Activated T-cell treated with anti-CD3 and anti-CD28 coated beads, Interleukin-2, amount 50 U/mL, for 72 hours (primary cell): ENCODE data around the gene MSLN. TPM values are rescaled to one million over a fixed set of nuclear protein-coding genes. Genes with fewer than 3 reads are reported as not detected.

Experiments used
- ATAC-seq, 2 donors: fragments of 150-1000 bp; cut with Tn5 transposase; replicated peaks in 1 of 2; 2 replicates each; pipeline ENCODE4 v1.10.0; 2021; ENCODE audit warnings: moderate library complexity in 2 of 2, mild to moderate bottlenecking in 1 of 2
- DNase-seq, 2 donors: peaks; one replicate each; pipeline ENCODE4 v3.0.0; 2021 to 2022; ENCODE audit warnings: mixed read lengths in 1 of 2
- H3K27ac Mint-ChIP-seq: one replicate; pipeline ENCODE4 v1.8.0; 2022; ENCODE audit warnings: mild to moderate bottlenecking, moderate library complexity, mixed read lengths
- H3K27me3 Mint-ChIP-seq: one replicate; pipeline ENCODE4 v1.8.0; 2022; ENCODE audit warnings: low read depth, mixed read lengths
- H3K36me3 Mint-ChIP-seq, 2 donors: one replicate each; pipeline ENCODE4 v1.8.0; 2022; ENCODE audit warnings: mixed read lengths in 2 of 2, mild to moderate bottlenecking in 1 of 2; ENCODE audit not compliant: insufficient read depth in 2 of 2
- H3K4me1 Mint-ChIP-seq: one replicate; pipeline ENCODE4 v1.8.0; 2022; ENCODE audit warnings: low read depth, mixed read lengths
- H3K4me3 Mint-ChIP-seq, 2 donors: one replicate each; pipeline ENCODE4 v1.8.0; 2022; ENCODE audit warnings: mild to moderate bottlenecking in 2 of 2, mixed read lengths in 2 of 2, moderate library complexity in 2 of 2
- H3K9me3 Mint-ChIP-seq, 2 donors: one replicate each; pipeline ENCODE4 v1.8.0; 2022; ENCODE audit warnings: mixed read lengths in 2 of 2
- total RNA-seq, 2 donors: library from RNA; stranded (reverse); gene quantifications; one replicate each; pipeline ENCODE4 v1.2.3, GENCODE V29; 2022

Gene MSLN
- total RNA-seq, 2 donors from 2014 or later = not detected

DNA sequence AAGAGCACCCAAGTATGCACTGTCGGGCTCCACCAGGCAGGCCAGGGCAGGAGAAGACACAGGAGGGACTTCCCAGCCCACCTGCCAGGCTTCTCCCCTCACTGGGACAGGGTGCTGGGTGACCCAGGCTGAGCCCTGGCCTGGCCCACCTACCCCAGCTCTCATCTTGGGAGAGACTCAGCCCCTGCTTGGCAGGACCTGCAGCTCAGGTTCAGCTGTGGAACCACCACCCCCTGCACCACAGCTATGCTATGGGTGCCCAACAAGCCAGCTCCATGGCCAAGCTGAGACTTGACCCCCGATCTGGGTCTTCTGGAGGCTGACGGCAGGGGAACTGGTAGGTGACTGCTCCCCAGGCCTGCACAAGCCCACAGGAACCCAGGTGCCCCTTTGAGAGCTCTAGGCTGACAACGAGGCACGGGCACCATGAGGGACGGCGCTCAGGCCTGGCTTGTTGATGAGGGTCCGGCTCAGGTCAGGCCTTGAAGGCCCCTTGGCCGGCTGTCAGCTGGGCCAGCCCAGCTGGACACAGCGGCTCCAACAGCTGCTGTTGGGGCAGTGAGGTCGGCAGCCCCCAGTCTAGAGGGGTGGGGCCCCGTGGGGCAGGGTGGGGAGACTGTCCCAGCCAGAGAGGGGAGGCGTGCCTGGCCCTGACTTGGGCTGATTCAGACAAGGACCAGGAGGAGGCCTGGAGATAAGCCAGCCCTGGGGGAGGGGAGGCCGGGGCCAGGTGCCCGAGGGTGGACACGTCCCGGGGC, 23.0 kb downstream of the MSLN start:
- H3K4me1 Mint-ChIP-seq = peaks cover 16% of the 10 kb centered on the region
- H3K36me3 Mint-ChIP-seq = no peaks in the 10 kb centered on the region
- ATAC-seq (no peak), DNase-seq (no peak)
- H3K27ac Mint-ChIP-seq = no peak overlapping the region
- H3K4me3 Mint-ChIP-seq = no peak overlapping the region
- no peaks in the 10 kb centered on the region for H3K27me3 Mint-ChIP-seq
- no peaks in the 10 kb centered on the region for H3K9me3 Mint-ChIP-seq

DNA sequence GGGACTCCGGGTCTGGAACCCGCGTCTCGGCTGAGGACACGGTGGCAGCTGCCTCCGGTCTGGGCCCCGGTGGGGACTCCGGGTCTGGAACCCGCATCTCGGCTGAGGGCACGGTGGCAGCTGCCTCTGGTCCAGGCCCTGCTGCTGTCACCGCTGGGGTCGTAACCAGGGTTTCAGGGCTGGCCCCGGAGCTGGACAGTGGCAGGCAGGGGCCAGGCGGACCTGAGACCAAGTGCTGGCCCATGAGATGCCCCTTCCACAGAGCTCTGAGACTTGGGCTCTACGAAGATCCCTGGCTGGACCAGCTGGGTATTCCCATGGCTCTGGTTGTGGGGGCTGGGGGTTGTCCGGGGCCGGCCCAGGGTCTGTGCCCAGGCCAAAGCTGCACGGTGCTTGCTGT, 23.9 kb downstream of the MSLN start:
- H3K36me3 Mint-ChIP-seq = no peaks in the 10 kb centered on the region
- H3K27me3 Mint-ChIP-seq = no peaks in the 10 kb centered on the region
- peaks cover 16% of the 10 kb centered on the region for H3K4me1 Mint-ChIP-seq
- no peak overlapping the region for H3K4me3 Mint-ChIP-seq
- DNase-seq (no peak), ATAC-seq (no peak)
- H3K27ac Mint-ChIP-seq = no peak overlapping the region
- H3K9me3 Mint-ChIP-seq = no peaks in the 10 kb centered on the region

DNA sequence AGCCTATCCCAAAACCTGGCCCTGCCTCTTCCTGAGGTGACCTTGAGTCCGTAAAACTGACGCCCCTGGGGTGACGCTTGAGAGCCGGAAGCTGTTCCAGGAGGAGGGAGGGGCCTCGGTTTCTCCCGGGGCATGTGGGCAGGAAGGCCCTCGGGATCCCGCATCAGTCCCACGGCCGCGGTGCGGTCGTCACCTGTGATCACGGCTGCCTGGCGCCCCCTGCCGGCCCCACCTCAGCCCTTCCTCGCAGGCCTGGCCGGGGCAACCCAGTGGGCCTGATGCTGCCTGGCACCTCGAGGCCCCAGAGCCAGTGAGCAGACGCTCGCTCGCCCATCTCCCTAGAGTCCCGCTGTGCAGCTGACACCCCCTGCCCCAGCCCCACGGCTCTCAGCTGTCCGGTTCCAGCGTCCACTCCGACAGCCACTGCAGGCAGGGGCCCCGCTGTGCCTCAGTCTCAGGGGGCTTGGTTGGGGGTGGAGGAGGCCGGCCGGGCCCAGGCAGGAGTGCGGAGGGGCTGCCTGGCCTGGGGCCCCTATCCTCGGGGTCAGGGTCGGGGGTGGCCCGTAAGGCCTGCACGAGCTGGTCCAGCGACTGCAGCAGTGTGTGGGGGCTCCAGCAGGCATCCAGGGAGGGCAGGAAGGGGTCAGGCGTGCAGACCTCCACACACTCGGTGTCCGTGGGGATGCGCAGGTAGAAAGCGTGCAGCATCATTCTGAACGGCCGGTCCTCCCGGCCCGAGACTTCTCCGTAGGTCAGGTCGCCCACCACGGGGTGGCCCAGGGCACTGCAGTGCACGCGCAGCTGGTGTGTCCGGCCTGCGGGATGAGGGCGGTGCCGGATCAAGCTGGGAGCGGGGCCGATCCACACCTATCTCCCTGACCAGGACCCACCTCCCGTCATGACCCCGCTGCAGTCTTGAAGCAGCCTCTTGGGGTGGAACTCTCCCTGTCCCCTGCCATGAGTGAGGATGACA, 25.3 kb downstream of the MSLN start:
- DNase-seq (peak; percentile 83 to 88), ATAC-seq (peak; percentile 33 to 38)
- no peak overlapping the region for H3K27ac Mint-ChIP-seq

GRCh38 chr16:787321-787966, 26.9 kb downstream of the MSLN start:
- ATAC-seq = no peak

More for the DNA sequence above, 25.3 kb downstream of the MSLN start:
- Mint-ChIP-seq H3K4me1 (peaks cover 16% of the 10 kb centered on the region), H3K27me3 (no peaks in the 10 kb centered on the region), H3K36me3 (peaks cover 0 to under 1% of the 10 kb centered on the region in 2 donors), H3K4me3 (peak overlapping the region; percentile 92 to 93), H3K9me3 (no peaks in the 10 kb centered on the region)

DNA sequence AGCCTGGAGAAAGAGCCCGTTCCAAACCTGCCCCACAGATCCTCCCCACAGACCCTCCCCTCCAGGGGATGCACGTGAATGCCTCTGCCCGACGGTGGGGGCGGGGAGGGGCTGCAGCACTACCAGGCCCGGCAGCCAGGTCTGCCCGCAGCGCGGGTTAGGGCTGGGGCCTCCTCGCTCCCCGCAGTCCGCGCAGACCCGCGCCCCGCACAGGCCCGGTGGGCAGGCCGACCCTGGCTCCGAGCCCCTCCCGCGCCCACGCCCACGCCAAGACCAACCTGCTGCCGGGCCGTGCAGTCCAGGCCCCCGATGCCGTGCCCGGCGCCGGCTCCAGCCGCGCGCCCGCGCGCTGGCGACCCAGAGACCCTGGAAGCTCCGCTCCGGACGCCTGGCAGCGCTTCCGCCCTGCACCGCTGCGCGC, 27.5 kb downstream of the MSLN start, which contains the start of gene RPUSD1:
TSS of gene RPUSD1 (minus strand) at position 404 of the 421 bp plus-strand sequence. CDS start 644 bp downstream, outside the sequence.
- no peaks in the 10 kb centered on the region for H3K9me3 Mint-ChIP-seq
- peak within 1 kb of the TSS; percentile 92 to 93 for H3K4me3 Mint-ChIP-seq
- ATAC-seq = peak in 1 of 2 donors; percentile 42
- H3K27ac Mint-ChIP-seq = peak within 1 kb of the TSS; percentile 63
- H3K4me1 Mint-ChIP-seq = peaks cover 21% of the 10 kb centered on the region
- no peaks in the 10 kb centered on the region for H3K27me3 Mint-ChIP-seq
- H3K36me3 Mint-ChIP-seq = peaks cover 0 to 9% of the 10 kb centered on the region in 2 donors
- no peak for DNase-seq

More at GRCh38 chr16:787321-787966, 26.9 kb downstream of the MSLN start:
- Mint-ChIP-seq H3K4me1 (peaks cover 21% of the 10 kb centered on the region), H3K27me3 (no peaks in the 10 kb centered on the region), H3K36me3 (peaks cover 0 to 9% of the 10 kb centered on the region in 2 donors), H3K4me3 (peak overlapping the region; percentile 92 to 93), H3K9me3 (no peaks in the 10 kb centered on the region), H3K27ac (peak overlapping the region; percentile 63)
- no peak for DNase-seq

GRCh38 chr16:788399-789126, 28.0 kb downstream of the MSLN start, which contains the start of gene CHTF18:
CHTF18 (plus strand) TSS chr16:788620; CDS start chr16:788685, 65 bp downstream.
- peak; percentile 93 to 94 for ATAC-seq
- Mint-ChIP-seq H3K4me3 (peak within 1 kb of the TSS; percentile 92 to 93), H3K27ac (peak within 1 kb of the TSS; percentile 63)

GRCh38 chr16:789191-789850, 28.8 kb downstream of the MSLN start:
- peak overlapping the region; percentile 83 to 85 for H3K4me3 Mint-ChIP-seq
- no peaks in the 10 kb centered on the region for H3K27me3 Mint-ChIP-seq
- ATAC-seq = no peak

More at GRCh38 chr16:788399-789126, 28.0 kb downstream of the MSLN start, which contains the start of gene CHTF18:
- H3K27me3 Mint-ChIP-seq = no peaks in the 10 kb centered on the region
- no peaks in the 10 kb centered on the region for H3K9me3 Mint-ChIP-seq
- peaks cover 21% of the 10 kb centered on the region for H3K4me1 Mint-ChIP-seq
- H3K36me3 Mint-ChIP-seq = peaks cover 0 to 9% of the 10 kb centered on the region in 2 donors
- DNase-seq = peak; percentile 93 to 96

GRCh38 chr16:790086-790485, 29.6 kb downstream of the MSLN start:
- DNase-seq (no peak), ATAC-seq (no peak)
- Mint-ChIP-seq H3K36me3 (peaks cover 0 to 9% of the 10 kb centered on the region in 2 donors), H3K4me3 (peak overlapping the region; percentile 51 to 83), H3K4me1 (peaks cover 17% of the 10 kb centered on the region), H3K27ac (no peak overlapping the region), H3K27me3 (no peaks in the 10 kb centered on the region), H3K9me3 (no peaks in the 10 kb centered on the region)

More at GRCh38 chr16:789191-789850, 28.8 kb downstream of the MSLN start:
- Mint-ChIP-seq H3K9me3 (no peaks in the 10 kb centered on the region), H3K27ac (no peak overlapping the region), H3K36me3 (peaks cover 0 to 9% of the 10 kb centered on the region in 2 donors), H3K4me1 (peaks cover 21% of the 10 kb centered on the region)
- no peak for DNase-seq

GRCh38 chr16:791131-791530, 30.6 kb downstream of the MSLN start:
- no peak overlapping the region for H3K27ac Mint-ChIP-seq
- H3K36me3 Mint-ChIP-seq = peaks cover 0 to 9% of the 10 kb centered on the region in 2 donors

DNA sequence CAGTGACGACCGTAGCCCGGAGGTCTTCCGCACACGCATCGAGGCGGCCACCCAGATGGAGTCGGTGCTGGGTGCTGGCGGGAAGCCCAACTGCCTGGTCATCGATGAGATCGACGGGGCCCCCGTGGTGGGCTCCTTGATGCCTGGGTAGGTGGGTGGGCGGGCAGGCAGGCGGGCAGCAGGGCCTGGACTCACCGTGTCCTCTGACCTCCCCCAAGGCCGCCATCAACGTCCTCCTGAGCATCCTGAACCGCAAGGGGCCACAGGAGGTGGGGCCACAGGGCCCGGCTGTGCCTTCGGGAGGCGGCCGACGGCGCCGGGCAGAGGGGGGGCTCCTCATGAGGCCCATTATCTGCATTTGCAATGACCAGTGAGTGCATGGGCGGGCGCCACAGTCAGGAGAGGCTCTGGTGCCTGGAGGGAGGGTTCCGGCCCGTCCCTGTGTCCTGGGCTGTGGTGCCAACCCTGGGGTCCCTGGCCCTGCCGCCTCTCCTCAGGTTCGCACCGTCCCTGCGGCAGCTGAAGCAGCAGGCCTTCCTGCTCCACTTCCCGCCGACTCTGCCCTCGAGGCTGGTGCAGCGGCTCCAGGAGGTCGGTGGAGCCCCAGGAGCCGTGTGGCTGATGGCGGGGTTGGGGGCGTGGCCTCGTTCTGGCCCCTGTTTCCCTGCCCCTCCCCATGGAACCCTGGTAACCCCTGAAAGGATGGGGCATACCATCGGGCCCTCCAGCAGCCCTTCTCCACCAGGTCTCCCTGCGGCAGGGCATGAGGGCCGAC, 31.9 kb downstream of the MSLN start:
- no peak overlapping the region for H3K4me3 Mint-ChIP-seq
- ATAC-seq = no peak
- H3K9me3 Mint-ChIP-seq = no peaks in the 10 kb centered on the region
- no peak overlapping the region for H3K27ac Mint-ChIP-seq
- peaks cover 6% of the 10 kb centered on the region for H3K4me1 Mint-ChIP-seq
- DNase-seq = no peak
- no peaks in the 10 kb centered on the region for H3K27me3 Mint-ChIP-seq
- peaks cover 0 to 15% of the 10 kb centered on the region in 2 donors for H3K36me3 Mint-ChIP-seq

More at GRCh38 chr16:791131-791530, 30.6 kb downstream of the MSLN start:
- H3K4me3 Mint-ChIP-seq = no peak overlapping the region
- no peaks in the 10 kb centered on the region for H3K27me3 Mint-ChIP-seq
- no peak for ATAC-seq
- peaks cover 15% of the 10 kb centered on the region for H3K4me1 Mint-ChIP-seq
- no peaks in the 10 kb centered on the region for H3K9me3 Mint-ChIP-seq
- DNase-seq = no peak

- Mint-ChIP-seq H3K9me3 (no peaks in the 10 kb centered on the region), H3K4me3 (no peak overlapping the region), H3K27ac (no peak overlapping the region), H3K27me3 (no peaks in the 10 kb centered on the region), H3K4me1 (peaks cover 6% of the 10 kb centered on the region), H3K36me3 (peaks cover 0 to 16% of the 10 kb centered on the region in 2 donors)
- ATAC-seq (no peak), DNase-seq (no peak)
Observed at GRCh38 chr16:793414-793813, 32.9 kb downstream of the MSLN start.
